HUES48 (cell line): Measurements from ENCODE around the gene TIGD3.
"Not testable (repeated sequence)": the region's sequence is repeated elsewhere in the genome, so short reads cannot be mapped to it uniquely, and the experiment has no call there.

Experiments
- H3K27ac ChIP-seq: one replicate; pipeline ENCODE4 v1.7.0; 2013; ENCODE audit warnings: low read depth, low read length, inconsistent platforms
- H3K27me3 ChIP-seq: 2 replicates; pipeline ENCODE4 v1.6.1; 2013; ENCODE audit warnings: mild to moderate bottlenecking, low read length; ENCODE audit not compliant: control insufficient read depth, insufficient read depth
- H3K36me3 ChIP-seq: 2 replicates; pipeline ENCODE4 v1.6.1; 2013; ENCODE audit warnings: low read length; ENCODE audit not compliant: control insufficient read depth, insufficient read depth
- H3K4me1 ChIP-seq: 2 replicates; pipeline ENCODE4 v1.6.1; 2013; ENCODE audit warnings: mild to moderate bottlenecking, low read length; ENCODE audit not compliant: control insufficient read depth, insufficient read depth
- H3K4me3 ChIP-seq: 2 replicates; pipeline ENCODE4 v1.5.1; 2013; ENCODE audit warnings: mild to moderate bottlenecking, low read depth, low read length
- H3K9ac ChIP-seq: 2 replicates; pipeline ENCODE4 v1.6.1; 2013; ENCODE audit warnings: mild to moderate bottlenecking, low read depth, low read length, moderate library complexity
- H3K9me3 ChIP-seq: 2 replicates; pipeline ENCODE4 v1.6.1; 2013; ENCODE audit warnings: low read length; ENCODE audit not compliant: control insufficient read depth, insufficient read depth

TIGD3 gene

GRCh38 chr11:65329478-65329877, 25.1 kb upstream of the TIGD3 start:
- H3K9me3 ChIP-seq, result no peaks in the 10 kb centered on the region
- no peaks in the 10 kb centered on the region for H3K4me1 ChIP-seq
- H3K4me3 ChIP-seq, result no peak overlapping the region
- H3K36me3 ChIP-seq, result no peaks in the 10 kb centered on the region
- no peaks in the 10 kb centered on the region for H3K27me3 ChIP-seq
- no peak overlapping the region for H3K9ac ChIP-seq
- H3K27ac ChIP-seq, result no peak overlapping the region

- Histone ChIP-seq H3K9me3 (no peaks in the 10 kb centered on the region), H3K4me3 (no peak overlapping the region), H3K36me3 (no peaks in the 10 kb centered on the region), H3K9ac (no peak overlapping the region), H3K27ac (no peak overlapping the region), H3K4me1 (no peaks in the 10 kb centered on the region), H3K27me3 (no peaks in the 10 kb centered on the region)
Observed at GRCh38 chr11:65329944-65330403, 24.6 kb upstream of the TIGD3 start.

- H3K27ac ChIP-seq, result no peak overlapping the region
- no peaks in the 10 kb centered on the region for H3K27me3 ChIP-seq
- H3K4me3 ChIP-seq, result no peak overlapping the region
- H3K9ac ChIP-seq, result no peak overlapping the region
- peaks cover 5% of the 10 kb centered on the region; the same call in 1 of the 2 replicates for H3K4me1 ChIP-seq
- H3K36me3 ChIP-seq, result peaks cover 3% of the 10 kb centered on the region; the same call in 1 of the 2 replicates
- H3K9me3 ChIP-seq, result no peaks in the 10 kb centered on the region
Observed at GRCh38 chr11:65330544-65330943, 24.0 kb upstream of the TIGD3 start.

GRCh38 chr11:65332591-65332990, 22.0 kb upstream of the TIGD3 start:
- not testable (repeated sequence) for H3K36me3 ChIP-seq, H3K9ac ChIP-seq, H3K27me3 ChIP-seq, H3K9me3 ChIP-seq, H3K4me3 ChIP-seq, H3K4me1 ChIP-seq, H3K27ac ChIP-seq

GRCh38 chr11:65334696-65335295, 19.8 kb upstream of the TIGD3 start:
- Histone ChIP-seq H3K4me1 (peaks cover 5% of the 10 kb centered on the region; the same call in 1 of the 2 replicates), H3K27ac (no peak overlapping the region), H3K27me3 (no peaks in the 10 kb centered on the region), H3K4me3 (peak overlapping the region; percentile 86), H3K9ac (0 out of 2 replicates have a peak overlapping the region, but pooled peaks have one; percentile 22), H3K9me3 (no peaks in the 10 kb centered on the region), H3K36me3 (peaks cover 22% of the 10 kb centered on the region)

GRCh38 chr11:65338676-65339075, 15.9 kb upstream of the TIGD3 start:
- H3K4me1 ChIP-seq, result peaks cover 5% of the 10 kb centered on the region; the same call in 1 of the 2 replicates

GRCh38 chr11:65340226-65340625, 14.3 kb upstream of the TIGD3 start:
- no peaks in the 10 kb centered on the region for H3K27me3 ChIP-seq
- peaks cover 3% of the 10 kb centered on the region; the same call in 1 of the 2 replicates for H3K4me1 ChIP-seq
- no peaks in the 10 kb centered on the region for H3K9me3 ChIP-seq
- H3K4me3 ChIP-seq, result no peak overlapping the region
- no peak overlapping the region for H3K27ac ChIP-seq
- H3K9ac ChIP-seq, result no peak overlapping the region
- peaks cover 74% of the 10 kb centered on the region for H3K36me3 ChIP-seq

More at GRCh38 chr11:65338676-65339075, 15.9 kb upstream of the TIGD3 start:
- no peak overlapping the region for H3K27ac ChIP-seq
- peaks cover 58% of the 10 kb centered on the region for H3K36me3 ChIP-seq
- no peak overlapping the region for H3K4me3 ChIP-seq
- no peak overlapping the region for H3K9ac ChIP-seq
- no peaks in the 10 kb centered on the region for H3K9me3 ChIP-seq
- no peaks in the 10 kb centered on the region for H3K27me3 ChIP-seq

GRCh38 chr11:65341856-65342255, 12.7 kb upstream of the TIGD3 start:
- H3K9ac ChIP-seq, result no peak overlapping the region
- H3K4me3 ChIP-seq, result no peak overlapping the region
- no peak overlapping the region for H3K27ac ChIP-seq
- no peaks in the 10 kb centered on the region for H3K27me3 ChIP-seq
- peaks cover 86% of the 10 kb centered on the region for H3K36me3 ChIP-seq
- H3K4me1 ChIP-seq, result no peaks in the 10 kb centered on the region
- no peaks in the 10 kb centered on the region for H3K9me3 ChIP-seq

GRCh38 chr11:65351511-65351910, 3.0 kb upstream of the TIGD3 start:
- H3K27ac ChIP-seq, result no peak overlapping the region
- H3K9ac ChIP-seq, result no peak overlapping the region
- H3K4me3 ChIP-seq, result no peak overlapping the region
- no peaks in the 10 kb centered on the region for H3K9me3 ChIP-seq
- peaks cover 5% of the 10 kb centered on the region; the same call in 1 of the 2 replicates for H3K4me1 ChIP-seq
- H3K27me3 ChIP-seq, result peaks cover 12% of the 10 kb centered on the region
- peaks cover 60% of the 10 kb centered on the region for H3K36me3 ChIP-seq

GRCh38 chr11:65352783-65353182, 1.8 kb upstream of the TIGD3 start:
- H3K9me3 ChIP-seq, result no peaks in the 10 kb centered on the region
- no peak overlapping the region for H3K4me3 ChIP-seq
- H3K36me3 ChIP-seq, result peaks cover 48% of the 10 kb centered on the region
- no peak overlapping the region for H3K27ac ChIP-seq
- peaks cover 5% of the 10 kb centered on the region; the same call in 1 of the 2 replicates for H3K4me1 ChIP-seq
- peaks cover 25% of the 10 kb centered on the region for H3K27me3 ChIP-seq
- H3K9ac ChIP-seq, result no peak overlapping the region

GRCh38 chr11:65353376-65353775, 1.2 kb upstream of the TIGD3 start:
- no peak overlapping the region for H3K4me3 ChIP-seq
- peaks cover 25% of the 10 kb centered on the region for H3K27me3 ChIP-seq
- H3K9ac ChIP-seq, result no peak overlapping the region
- peaks cover 5% of the 10 kb centered on the region; the same call in 1 of the 2 replicates for H3K4me1 ChIP-seq
- H3K36me3 ChIP-seq, result peaks cover 42% of the 10 kb centered on the region
- no peaks in the 10 kb centered on the region for H3K9me3 ChIP-seq
- no peak overlapping the region for H3K27ac ChIP-seq
